ENCODE results near the gene RNF141. TPM values are rescaled to one million over a fixed set of nuclear protein-coding genes. Genes with fewer than 3 reads are reported as not detected.
A peak's percentile ranks its signal among the peaks of the same experiment; 100 is the strongest.

RNF141 gene, protein sequence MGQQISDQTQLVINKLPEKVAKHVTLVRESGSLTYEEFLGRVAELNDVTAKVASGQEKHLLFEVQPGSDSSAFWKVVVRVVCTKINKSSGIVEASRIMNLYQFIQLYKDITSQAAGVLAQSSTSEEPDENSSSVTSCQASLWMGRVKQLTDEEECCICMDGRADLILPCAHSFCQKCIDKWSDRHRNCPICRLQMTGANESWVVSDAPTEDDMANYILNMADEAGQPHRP
- total RNA-seq, result 10 to 100 TPM; 11.2 to 30.0 (median 16.6) TPM
- polyA plus RNA-seq, result 10 to 100 TPM in 1 of 2 donors, 1 to 10 TPM in 1; 8.1 to 23.1 TPM
- long read RNA-seq, donor 1, full-length matches to known transcripts, result 19 of 20 reads
- long read RNA-seq, donor 1, partial matches to known transcripts, result 0 of 20 reads
- long read RNA-seq, donor 1, other reads (novel, unspliced or antisense), result 1 of 20 reads
- long read RNA-seq, donor 2, full-length matches to known transcripts, result 42 of 42 reads
- long read RNA-seq, donor 2, partial matches to known transcripts, result 0 of 42 reads
- long read RNA-seq, donor 2, other reads (novel, unspliced or antisense), result 0 of 42 reads
- long read RNA-seq, donor 3, full-length matches to known transcripts, result 45 of 47 reads
- long read RNA-seq, donor 3, partial matches to known transcripts, result 1 of 47 reads
- long read RNA-seq, donor 3, other reads (novel, unspliced or antisense), result 1 of 47 reads

DNA sequence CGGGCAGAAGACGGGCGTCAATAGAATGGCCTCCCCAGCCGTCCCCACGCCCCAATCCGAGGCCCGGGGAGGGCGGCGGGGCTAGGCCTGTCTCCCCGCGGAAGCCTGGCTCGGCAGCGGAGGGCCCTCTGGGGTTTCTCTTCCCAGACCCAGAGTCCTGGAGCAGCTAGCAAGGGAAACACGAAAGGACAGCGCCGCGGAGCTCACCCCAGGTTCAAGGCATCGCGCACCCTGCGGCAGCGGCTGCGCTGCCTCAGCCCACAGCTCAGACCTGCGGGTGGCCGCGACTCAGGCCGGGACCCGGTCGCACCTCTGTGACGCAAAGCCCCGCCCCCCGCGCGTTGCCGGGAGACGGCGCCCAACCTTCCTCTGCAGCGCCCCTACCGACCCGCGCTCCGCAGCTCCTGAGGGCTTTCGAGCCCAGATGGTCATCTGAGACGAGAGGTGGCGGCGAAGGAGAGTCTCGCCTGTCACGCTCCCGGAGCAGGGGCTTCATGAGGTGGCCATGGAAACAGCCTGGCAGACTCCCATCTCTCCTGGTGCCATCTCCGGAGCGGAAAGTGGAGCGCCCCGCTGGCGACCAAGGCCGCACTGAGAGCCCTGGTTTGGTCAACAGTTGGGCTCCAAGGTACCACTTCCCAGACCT lies at the start of gene RNF141:
TSS of gene RNF141 (minus strand) at position 273 of the 646 bp plus-strand sequence. CDS start 7,029 bp downstream, outside the sequence.
- H3K27me3 ChIP-seq, result no peaks in the 10 kb centered on the region
- peak within 1 kb of the TSS; percentile 33 to 74 for H3K27ac ChIP-seq
- H3K36me3 ChIP-seq, result no peaks in the 10 kb centered on the region
- WGBS, 3 donors, result 0 to 1% (median 1%) methylated on average over 49 to 54 of the region's 54 CpGs
- no peaks in the 10 kb centered on the region for H3K9me3 ChIP-seq
- TF ChIP-seq POLR2A (IDR thresholded peaks at IDR 0.05) (peak; percentile 93), EP300 (IDR thresholded peaks at IDR 0.05) (no peak)
- TF ChIP-seq, protein P1, sequence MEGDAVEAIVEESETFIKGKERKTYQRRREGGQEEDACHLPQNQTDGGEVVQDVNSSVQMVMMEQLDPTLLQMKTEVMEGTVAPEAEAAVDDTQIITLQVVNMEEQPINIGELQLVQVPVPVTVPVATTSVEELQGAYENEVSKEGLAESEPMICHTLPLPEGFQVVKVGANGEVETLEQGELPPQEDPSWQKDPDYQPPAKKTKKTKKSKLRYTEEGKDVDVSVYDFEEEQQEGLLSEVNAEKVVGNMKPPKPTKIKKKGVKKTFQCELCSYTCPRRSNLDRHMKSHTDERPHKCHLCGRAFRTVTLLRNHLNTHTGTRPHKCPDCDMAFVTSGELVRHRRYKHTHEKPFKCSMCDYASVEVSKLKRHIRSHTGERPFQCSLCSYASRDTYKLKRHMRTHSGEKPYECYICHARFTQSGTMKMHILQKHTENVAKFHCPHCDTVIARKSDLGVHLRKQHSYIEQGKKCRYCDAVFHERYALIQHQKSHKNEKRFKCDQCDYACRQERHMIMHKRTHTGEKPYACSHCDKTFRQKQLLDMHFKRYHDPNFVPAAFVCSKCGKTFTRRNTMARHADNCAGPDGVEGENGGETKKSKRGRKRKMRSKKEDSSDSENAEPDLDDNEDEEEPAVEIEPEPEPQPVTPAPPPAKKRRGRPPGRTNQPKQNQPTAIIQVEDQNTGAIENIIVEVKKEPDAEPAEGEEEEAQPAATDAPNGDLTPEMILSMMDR (IDR thresholded peaks at IDR 0.05), result peak; percentile 88 to 94 (median 92)
- DNase-seq, result peak; percentile 91 to 98 (median 96)
- H3K4me1 ChIP-seq (ENCODE audit: insufficient read depth), result no peaks in the 10 kb centered on the region
- H3K4me3 ChIP-seq, result peak within 1 kb of the TSS; percentile 70
- intact Hi-C loops (cut with DNase I), result no loop called here

DNA sequence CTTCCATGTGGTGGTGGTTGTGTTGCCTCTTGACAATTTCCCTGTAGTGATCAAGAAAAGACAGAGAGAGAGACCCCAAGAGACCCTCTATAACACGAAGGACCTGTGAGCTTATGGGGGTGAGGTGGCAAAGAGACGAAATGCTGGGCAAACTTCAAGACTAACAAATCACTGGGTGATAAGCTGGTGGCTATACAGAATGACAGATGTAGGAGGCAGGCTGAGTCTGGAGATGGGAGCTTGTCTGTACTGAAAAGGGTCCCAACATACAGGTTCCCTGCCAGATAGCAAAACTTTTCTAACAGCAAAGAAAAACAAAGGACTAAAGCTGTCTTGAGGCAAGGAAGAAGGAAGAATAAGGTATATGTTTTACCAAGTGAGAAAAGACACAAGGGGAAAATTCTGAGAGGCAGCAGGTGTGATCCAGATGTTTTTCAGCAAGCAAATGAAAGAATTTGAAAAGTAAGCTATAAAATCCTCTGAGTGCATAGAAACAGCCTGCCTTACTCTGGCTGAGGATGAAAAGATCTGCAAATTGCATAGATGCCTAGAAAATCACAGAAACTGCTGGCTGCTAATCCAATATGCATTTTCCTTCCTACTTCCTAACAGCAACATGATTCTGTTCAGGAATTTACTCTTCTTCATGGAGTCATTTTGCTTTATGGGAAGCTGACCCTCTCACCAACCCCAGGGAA lies 49.4 kb upstream of the RNF141 start:
- 39 to 73% (median 63%) methylated on average over 2 of the region's 2 CpGs for WGBS, 3 donors
- Histone ChIP-seq H3K27me3 (no peaks in the 10 kb centered on the region), H3K36me3 (no peaks in the 10 kb centered on the region), H3K4me3 (no peak overlapping the region), H3K4me1 (ENCODE audit: insufficient read depth) (peaks cover 8% of the 10 kb centered on the region), H3K27ac (no peak overlapping the region), H3K9me3 (no peaks in the 10 kb centered on the region)
- DNase-seq, result no peak
- TF ChIP-seq, protein P1 (IDR thresholded peaks at IDR 0.05), result no peak
- TF ChIP-seq EP300 (IDR thresholded peaks at IDR 0.05), result no peak
- TF ChIP-seq POLR2A (IDR thresholded peaks at IDR 0.05), result no peak
- intact Hi-C loops (cut with DNase I), result no loop called here

DNA sequence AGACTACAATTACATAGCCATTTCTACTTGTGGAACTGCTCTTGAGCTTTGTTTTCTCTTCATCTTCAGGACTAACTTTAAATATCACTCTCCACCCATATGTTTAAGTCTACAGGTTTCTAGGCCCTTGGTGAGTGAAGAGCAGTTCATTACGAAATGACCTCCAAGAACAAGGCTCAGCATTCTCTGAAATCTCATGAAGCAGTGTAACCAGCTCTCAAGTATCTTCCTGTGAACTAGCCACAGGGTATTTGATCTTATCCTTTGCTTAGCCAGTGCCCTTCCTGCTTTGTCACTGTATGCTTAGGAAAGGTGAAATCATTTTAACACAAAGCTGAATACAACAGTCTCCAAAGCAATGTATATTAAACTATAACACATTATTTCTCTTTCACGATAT lies 47.9 kb upstream of the RNF141 start:
- Histone ChIP-seq H3K4me3 (no peak overlapping the region), H3K36me3 (no peaks in the 10 kb centered on the region), H3K27ac (no peak overlapping the region), H3K4me1 (ENCODE audit: insufficient read depth) (peaks cover 9% of the 10 kb centered on the region), H3K9me3 (no peaks in the 10 kb centered on the region), H3K27me3 (no peaks in the 10 kb centered on the region)
- whole genome bisulfite sequencing, 3 donors, result 95 to 98% (median 98%) methylated on average over 2 of the region's 2 CpGs
- intact Hi-C loops (cut with DNase I), result no loop called here
- TF ChIP-seq, protein P1 (IDR thresholded peaks at IDR 0.05), result no peak
- TF ChIP-seq EP300 (IDR thresholded peaks at IDR 0.05) (no peak), POLR2A (IDR thresholded peaks at IDR 0.05) (no peak)
- DNase-seq, result no peak

DNA sequence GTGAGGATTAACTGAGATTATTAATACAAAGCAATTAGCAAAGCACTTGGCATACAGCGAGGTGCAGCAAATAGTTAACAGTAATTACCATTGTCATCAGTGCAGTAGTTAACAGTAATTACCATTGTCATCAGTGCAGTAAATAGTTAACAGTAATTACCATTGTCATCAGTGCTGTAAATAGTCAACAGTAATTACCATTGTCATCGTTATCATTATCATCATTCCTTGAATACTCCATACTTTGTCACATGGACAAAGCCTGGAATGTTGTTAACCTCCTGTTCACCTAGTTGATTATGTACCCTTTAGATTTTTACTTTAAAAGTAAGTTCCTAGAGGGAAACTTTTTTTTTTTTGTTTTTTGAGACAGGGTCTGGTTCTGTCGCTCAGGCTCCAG lies 47.0 kb upstream of the RNF141 start:
- Histone ChIP-seq H3K4me1 (ENCODE audit: insufficient read depth) (peaks cover 17% of the 10 kb centered on the region), H3K27me3 (no peaks in the 10 kb centered on the region), H3K9me3 (no peaks in the 10 kb centered on the region), H3K27ac (no peak overlapping the region), H3K36me3 (no peaks in the 10 kb centered on the region), H3K4me3 (no peak overlapping the region)
- WGBS, 3 donors, result 92 to 94% (median 93%) methylated on average over 3 of the region's 3 CpGs
- no peak for DNase-seq
- intact Hi-C loops (cut with DNase I), result no loop called here
- TF ChIP-seq EP300 (IDR thresholded peaks at IDR 0.05) (no peak), POLR2A (IDR thresholded peaks at IDR 0.05) (no peak)
- TF ChIP-seq, protein P1 (IDR thresholded peaks at IDR 0.05), result no peak

Measured in ovary (tissue), 10 donors.